Calu3 (cell line): ENCODE data around the gene NFE2L1. TPM values are rescaled to one million over a fixed set of nuclear protein-coding genes. Genes with fewer than 3 reads are reported as not detected.

ENCODE experiments used
- BruUV-seq: library from RNA; stranded (reverse); fragments of 400-500 nt; replicated peaks from 2 replicates; lab custom pipeline; 2021; lab: Mats Ljungman, UMichigan
- CTCF ChIA-PET: fragments of 300-600 bp; sonication (Branson Sonifier 250); formaldehyde crosslinking; loops from one replicate; lab custom pipeline; 2022; ENCODE audit warnings: antibody characterized with exemption; lab: Charles Lee
- DNase-seq: peaks from one replicate; pipeline ENCODE4 v3.0.0; 2022
- H3K27ac Mint-ChIP-seq: one replicate; pipeline ENCODE4 v1.8.0; 2022; ENCODE audit warnings: mixed read lengths; ENCODE audit not compliant: unreplicated experiment
- H3K27me3 Mint-ChIP-seq: one replicate; pipeline ENCODE4 v1.8.0; 2022; ENCODE audit warnings: mixed read lengths; ENCODE audit not compliant: unreplicated experiment
- H3K36me3 Mint-ChIP-seq: one replicate; pipeline ENCODE4 v1.8.0; 2022; ENCODE audit warnings: mild to moderate bottlenecking, moderate library complexity, mixed read lengths; ENCODE audit not compliant: insufficient read depth, unreplicated experiment
- H3K4me1 Mint-ChIP-seq: one replicate; pipeline ENCODE4 v1.8.0; 2022; ENCODE audit warnings: mild to moderate bottlenecking, low read depth, mixed read lengths; ENCODE audit not compliant: unreplicated experiment
- H3K4me3 Mint-ChIP-seq: one replicate; pipeline ENCODE4 v1.8.0; 2022; ENCODE audit warnings: mild to moderate bottlenecking, low read depth, moderate library complexity, mixed read lengths; ENCODE audit not compliant: unreplicated experiment
- H3K9me3 Mint-ChIP-seq: one replicate; pipeline ENCODE4 v1.8.0; 2022; ENCODE audit warnings: low read depth, mixed read lengths; ENCODE audit not compliant: unreplicated experiment
- CTCF ChIP-seq: fragments of 200-600 bp; IDR thresholded peaks from one replicate; pipeline ENCODE4 v1.8.0; 2022; ENCODE audit warnings: antibody characterized with exemption; ENCODE audit not compliant: unreplicated experiment
- intact Hi-C: fragments of 100-400 bp; cut with micrococcal nuclease; formaldehyde crosslinking; loops from one replicate; pipeline ENCODE4 v1.10.0; 2022; ENCODE audit not compliant: unreplicated experiment
- total RNA-seq: library from RNA; stranded (reverse); gene quantifications from 2 replicates; pipeline ENCODE4 v1.2.3, GENCODE V29; 2022

NFE2L1 gene
- total RNA-seq, 1 experiment from 2014 or later: 247 TPM

- Mint-ChIP-seq H3K36me3 (peaks cover 40% of the 10 kb centered on the region), H3K9me3 (no peaks in the 10 kb centered on the region), H3K4me3 (no peak overlapping the region), H3K27ac (no peak overlapping the region), H3K4me1 (peaks cover 19% of the 10 kb centered on the region), H3K27me3 (no peaks in the 10 kb centered on the region)
- CTCF ChIA-PET: interaction anchor here (0.5 to 0.7 kb wide), 4 partner anchors 14 to 874 kb away, joined by 3 to 4 read pairs (median 3); no protein-coding TSS in a partner anchor
- intact Hi-C loops: no loop called here
- no TSS peak for BruUV-seq
- no peak for DNase-seq
- no peak for TF ChIP-seq CTCF
Measured at GRCh38 chr17:48093341-48094045, 45.3 kb downstream of the NFE2L1 start.

- CTCF ChIA-PET: interaction anchor here (0.6 to 1.2 kb wide), 3 partner anchors 15 to 69 kb away, joined by 3 to 4 read pairs (median 3); no protein-coding TSS in a partner anchor
- DNase-seq: no peak
- Mint-ChIP-seq H3K27me3 (no peaks in the 10 kb centered on the region), H3K4me3 (no peak overlapping the region), H3K9me3 (no peaks in the 10 kb centered on the region), H3K4me1 (peaks cover 32% of the 10 kb centered on the region), H3K27ac (no peak overlapping the region), H3K36me3 (peaks cover 45% of the 10 kb centered on the region)
- no peak for TF ChIP-seq CTCF
- intact Hi-C loops: no loop called here
- no TSS peak for BruUV-seq
Measured at GRCh38 chr17:48095611-48096010, 47.5 kb downstream of the NFE2L1 start.

- Mint-ChIP-seq H3K4me1 (peaks cover 27% of the 10 kb centered on the region), H3K9me3 (no peaks in the 10 kb centered on the region), H3K27ac (peak overlapping the region; percentile 79), H3K36me3 (peaks cover 42% of the 10 kb centered on the region), H3K27me3 (no peaks in the 10 kb centered on the region), H3K4me3 (peak overlapping the region; percentile 87)
- DNase-seq: no peak
- no peak for TF ChIP-seq CTCF
- BruUV-seq: no TSS peak
- intact Hi-C loops: no loop called here
- CTCF ChIA-PET: interaction anchor here (0.6 to 1.6 kb wide), 8 partner anchors 11 to 75 kb away, joined by 3 to 5 read pairs (median 4); no protein-coding TSS in a partner anchor
Measured at GRCh38 chr17:48100160-48100559, 52.0 kb downstream of the NFE2L1 start.

GRCh38 chr17:48100591-48101011, 52.4 kb downstream of the NFE2L1 start:
- peak overlapping the region; percentile 87 for H3K4me3 Mint-ChIP-seq
- H3K27ac Mint-ChIP-seq: peak overlapping the region; percentile 79
- DNase-seq: peak; percentile 74
- H3K27me3 Mint-ChIP-seq: no peaks in the 10 kb centered on the region
- TF ChIP-seq CTCF: no peak
- peaks cover 38% of the 10 kb centered on the region for H3K36me3 Mint-ChIP-seq
- peaks cover 27% of the 10 kb centered on the region for H3K4me1 Mint-ChIP-seq
- CTCF ChIA-PET: interaction anchor here (0.6 to 1.6 kb wide), 10 partner anchors 12 to 174 kb away, joined by 3 to 5 read pairs (median 4); partner anchors contain the start of gene NFE2L1
- no peaks in the 10 kb centered on the region for H3K9me3 Mint-ChIP-seq
- BruUV-seq: no TSS peak
- intact Hi-C loops: no loop called here
